Body of pancreas (tissue), 4 donors: ENCODE data around the gene CSNK1A1. TPM values are rescaled to one million over a fixed set of nuclear protein-coding genes. Genes with fewer than 3 reads are reported as not detected.
A peak's percentile ranks its signal among the peaks of the same experiment; 100 is the strongest.

Source experiments
- ATAC-seq: fragments of 150-250 bp; one replicate; pipeline ENCODE4 v1.9.1; 2016
- DNase-seq, 4 donors: peaks; one replicate each; pipeline ENCODE4 v3.0.0-alpha.2; 2019
- H3K27ac ChIP-seq, 4 donors: fragments of 200-600 bp; sonication (generic); 1 replicate in 3 of 4; 2 replicates in 1 of 4; pipeline versions ENCODE4 v1.5.1 to v1.6.1; 2016 to 2019; ENCODE audit warnings: mild to moderate bottlenecking in 1 of 4, mixed read lengths in 1 of 4, moderate library complexity in 1 of 4
- H3K27me3 ChIP-seq, 2 donors: fragments of 200-600 bp; sonication (generic); one replicate each; pipeline ENCODE4 v1.6.0; 2016; ENCODE audit warnings: mild to moderate bottlenecking in 1 of 2
- H3K36me3 ChIP-seq, 2 donors: fragments of 200-600 bp; sonication (generic); replicated peaks in 1 of 2; 2 replicates each; pipeline ENCODE4 v1.5.1; 2016; ENCODE audit warnings: low read depth in 2 of 2; ENCODE audit not compliant: insufficient read depth in 1 of 2
- H3K4me1 ChIP-seq: fragments of 200-600 bp; sonication (generic); one replicate; pipeline ENCODE4 v1.6.0; 2016
- H3K4me3 ChIP-seq, 2 donors: fragments of 200-600 bp; sonication (generic); 1 replicate in 1 of 2; 2 replicates in 1 of 2; pipeline ENCODE4 v1.5.1; 2016 to 2019
- H3K9me3 ChIP-seq, 3 donors: fragments of 200-600 bp; sonication (generic); 1 replicate in 2 of 3; 2 replicates in 1 of 3; pipeline ENCODE4 v1.5.1; 2016
- POLR2A ChIP-seq, 3 donors: fragments of 450-650 bp; IDR thresholded peaks; one replicate each; pipeline ENCODE4 v1.6.1; 2016; ENCODE audit warnings: antibody characterized with exemption in 3 of 3, mild to moderate bottlenecking in 2 of 3
- WGBS, 2 donors: methylation state at CpG; one replicate each; pipeline ENCODE4 v1.1.5; 2017; 5-methylcytosine and 5-hydroxymethylcytosine counted together
- intact Hi-C: fragments of 100-400 bp; cut with DNase I; formaldehyde crosslinking; loops from one replicate; pipeline ENCODE4 v1.15.1; 2023
- total RNA-seq, 2 donors: library from RNA; depleted of rRNA; stranded (reverse); fragments of >200 nt; gene quantifications; one replicate each; pipeline ENCODE4 v1.1.0, GENCODE V29; 2016
- TF ChIP-seq, protein P1 (sequence below), 7 experiments: fragments of 450-650 bp in 4 of 7; fragments of 200-600 bp in 3 of 7; sonication (generic) in 3 of 7; IDR thresholded peaks; one replicate each; pipeline ENCODE4 v1.5.1; 2016 to 2019; ENCODE audit warnings: antibody characterized with exemption in 7 of 7

Gene CSNK1A1
- total RNA-seq, 2 donors from 2014 or later, result 82.4 to 85.4 TPM

GRCh38 chr5:149452007-149452664 is 99.1 kb downstream of the CSNK1A1 start:
- H3K4me1 ChIP-seq, result peaks cover 40% of the 10 kb centered on the region
- peak; percentile 46 to 72 (median 60) for DNase-seq
- intact Hi-C loops, result no loop called here

GRCh38 chr5:149450199-149450598 is 101.0 kb downstream of the CSNK1A1 start:
- ATAC-seq, result no peak

More at GRCh38 chr5:149452007-149452664, 99.1 kb downstream of the CSNK1A1 start:
- Histone ChIP-seq H3K36me3 (no peaks in the 10 kb centered on the region), H3K27ac (peak overlapping the region in 3 of 4 donors; percentile 65 to 70 (median 67)), H3K9me3 (no peaks in the 10 kb centered on the region), H3K27me3 (no peaks in the 10 kb centered on the region), H3K4me3 (no peak overlapping the region)
- 34 to 51% methylated on average over 10 to 11 of the region's 11 CpGs for WGBS, 2 donors
- TF ChIP-seq, protein P1, sequence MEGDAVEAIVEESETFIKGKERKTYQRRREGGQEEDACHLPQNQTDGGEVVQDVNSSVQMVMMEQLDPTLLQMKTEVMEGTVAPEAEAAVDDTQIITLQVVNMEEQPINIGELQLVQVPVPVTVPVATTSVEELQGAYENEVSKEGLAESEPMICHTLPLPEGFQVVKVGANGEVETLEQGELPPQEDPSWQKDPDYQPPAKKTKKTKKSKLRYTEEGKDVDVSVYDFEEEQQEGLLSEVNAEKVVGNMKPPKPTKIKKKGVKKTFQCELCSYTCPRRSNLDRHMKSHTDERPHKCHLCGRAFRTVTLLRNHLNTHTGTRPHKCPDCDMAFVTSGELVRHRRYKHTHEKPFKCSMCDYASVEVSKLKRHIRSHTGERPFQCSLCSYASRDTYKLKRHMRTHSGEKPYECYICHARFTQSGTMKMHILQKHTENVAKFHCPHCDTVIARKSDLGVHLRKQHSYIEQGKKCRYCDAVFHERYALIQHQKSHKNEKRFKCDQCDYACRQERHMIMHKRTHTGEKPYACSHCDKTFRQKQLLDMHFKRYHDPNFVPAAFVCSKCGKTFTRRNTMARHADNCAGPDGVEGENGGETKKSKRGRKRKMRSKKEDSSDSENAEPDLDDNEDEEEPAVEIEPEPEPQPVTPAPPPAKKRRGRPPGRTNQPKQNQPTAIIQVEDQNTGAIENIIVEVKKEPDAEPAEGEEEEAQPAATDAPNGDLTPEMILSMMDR (IDR thresholded peaks at IDR 0.05), result no peak
- peak in 2 of 3 donors; percentile 20 to 41 for TF ChIP-seq POLR2A (IDR thresholded peaks at IDR 0.05)
- peak; percentile 70 for ATAC-seq

GRCh38 chr5:149448831-149449714 is 102.2 kb downstream of the CSNK1A1 start:
- DNase-seq (peak in 3 of 4 donors; percentile 21 to 43 (median 34)), ATAC-seq (no peak)
- WGBS, 2 donors, result 83 to 84% methylated on average over 7 of the region's 7 CpGs
- TF ChIP-seq, protein P1 (IDR thresholded peaks at IDR 0.05), result peak in 3 of 7 experiments; percentile 23 to 37 (median 34)
- TF ChIP-seq POLR2A (IDR thresholded peaks at IDR 0.05), result no peak
- Histone ChIP-seq H3K9me3 (no peaks in the 10 kb centered on the region), H3K27ac (no peak overlapping the region), H3K4me1 (peaks cover 34% of the 10 kb centered on the region), H3K27me3 (no peaks in the 10 kb centered on the region), H3K4me3 (no peak overlapping the region), H3K36me3 (no peaks in the 10 kb centered on the region)
- intact Hi-C loops, result no loop called here

More at GRCh38 chr5:149450199-149450598, 101.0 kb downstream of the CSNK1A1 start:
- no peaks in the 10 kb centered on the region for H3K27me3 ChIP-seq
- peak overlapping the region in 2 of 4 donors; percentile 0 to 70 for H3K27ac ChIP-seq
- no peak overlapping the region for H3K4me3 ChIP-seq
- peaks cover 35% of the 10 kb centered on the region for H3K4me1 ChIP-seq
- peak in 3 of 4 donors; percentile 37 to 43 (median 38) for DNase-seq
- WGBS, 2 donors, result 37 to 42% methylated on average over 3 of the region's 3 CpGs
- H3K9me3 ChIP-seq, result no peaks in the 10 kb centered on the region
- no peaks in the 10 kb centered on the region for H3K36me3 ChIP-seq
- intact Hi-C loops, result no loop called here
- TF ChIP-seq, protein P1 (IDR thresholded peaks at IDR 0.05), result no peak
- TF ChIP-seq POLR2A (IDR thresholded peaks at IDR 0.05), result no peak

DNA sequence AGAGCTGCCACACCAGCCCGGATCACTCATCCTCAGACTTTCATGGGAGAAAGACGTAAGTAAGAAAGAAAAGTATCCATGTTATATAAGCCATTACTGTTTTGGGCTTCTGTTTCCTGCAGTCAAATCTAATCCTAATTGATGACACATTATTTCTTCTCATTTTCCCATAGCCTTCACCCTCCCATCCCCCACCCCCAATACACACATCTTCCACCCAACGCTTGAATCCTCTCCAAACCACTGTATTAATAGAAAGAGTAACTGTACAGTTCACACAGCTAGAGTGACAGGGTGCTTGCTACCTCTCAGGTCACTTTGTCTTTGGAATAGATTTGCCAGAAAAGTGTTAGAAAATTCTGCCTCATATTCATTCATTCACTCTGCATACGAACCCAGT is 102.8 kb downstream of the CSNK1A1 start:
- intact Hi-C loops, result no loop called here
- ATAC-seq (no peak), DNase-seq (no peak)
- no peaks in the 10 kb centered on the region for H3K9me3 ChIP-seq
- no peak overlapping the region for H3K4me3 ChIP-seq
- TF ChIP-seq, protein P1 (IDR thresholded peaks at IDR 0.05), result no peak
- TF ChIP-seq POLR2A (IDR thresholded peaks at IDR 0.05), result no peak
- H3K27me3 ChIP-seq, result no peaks in the 10 kb centered on the region
- H3K36me3 ChIP-seq, result no peaks in the 10 kb centered on the region
- peaks cover 27% of the 10 kb centered on the region for H3K4me1 ChIP-seq
- 80 to 82% methylated on average over 4 of the region's 4 CpGs for WGBS, 2 donors
- no peak overlapping the region for H3K27ac ChIP-seq
